Endothelial cell of umbilical vein (primary cell): ENCODE measurements around the gene GIN1. TPM values are rescaled to one million over a fixed set of nuclear protein-coding genes. Genes with fewer than 3 reads are reported as not detected.

Experiments used
- BruUV-seq: library from RNA; stranded (reverse); fragments of 400-500 nt; replicated peaks from 2 replicates; lab custom pipeline; 2021; lab: Mats Ljungman, UMichigan
- CTCF ChIA-PET: fragments of 300-600, 350-600 bp; sonication (Branson Sonifier 250); formaldehyde crosslinking; loops from one replicate; lab custom pipeline; 2021; ENCODE audit warnings: antibody characterized with exemption, inconsistent platforms; lab: Charles Lee
- POLR2A ChIA-PET: fragments of 300-600, 350-600 bp; sonication (Branson Sonifier 250); formaldehyde crosslinking; loops from one replicate; lab custom pipeline; 2021; ENCODE audit warnings: antibody characterized with exemption, inconsistent platforms; lab: Charles Lee
- DNase-seq: peaks from one replicate; pipeline ENCODE4 v3.0.0-alpha.2; 2011; ENCODE audit warnings: low read depth, low spot score
- FAIRE-seq: peaks from 2 replicates; lab custom pipeline; 2011; peaks lifted over from hg19 to GRCh38; lab: Jason Lieb, UNC
- H2AFZ ChIP-seq: 2 replicates; pipeline ENCODE4 v1.6.0; 2012; ENCODE audit warnings: low read depth, low read length, control low read depth, inconsistent platforms
- H3K27ac ChIP-seq: 2 replicates; pipeline ENCODE4 v1.5.1; 2011; ENCODE audit warnings: low read depth, mild to moderate bottlenecking, control low read depth, low read length, moderate library complexity; ENCODE audit not compliant: insufficient read depth
- H3K27me3 ChIP-seq, 2 experiments: 2 replicates each; pipeline versions ENCODE4 v1.6.0 to v1.6.1; 2011; ENCODE audit warnings: low read length in 2 of 2, mixed read lengths in 1 of 2; ENCODE audit not compliant: control insufficient read depth in 2 of 2, insufficient read depth in 2 of 2
- H3K36me3 ChIP-seq, 2 experiments: 2 replicates in 1 of 2; 3 replicates in 1 of 2; pipeline ENCODE4 v1.5.1; 2011; ENCODE audit warnings: low read length in 2 of 2, mild to moderate bottlenecking in 1 of 2, moderate library complexity in 1 of 2; ENCODE audit not compliant: control insufficient read depth in 2 of 2, insufficient read depth in 2 of 2; ENCODE audit errors: extremely low read depth in 1 of 2
- H3K4me1 ChIP-seq: 3 replicates; pipeline ENCODE4 v1.5.1; 2011; ENCODE audit warnings: mild to moderate bottlenecking, low read length; ENCODE audit not compliant: control insufficient read depth, insufficient read depth; ENCODE audit errors: extremely low read depth
- H3K4me2 ChIP-seq: 2 replicates; pipeline ENCODE4 v1.6.1; 2011; ENCODE audit warnings: low read length, control low read depth, mixed read lengths; ENCODE audit not compliant: insufficient read depth
- H3K4me3 ChIP-seq, 3 experiments: fragments of 200-600 bp in 1 of 3; sonication (generic), shearing (Covaris generic) in 1 of 3; replicated peaks in 1 of 3; 2 replicates each; pipeline ENCODE4 v1.5.1; 2011 to 2016; ENCODE audit warnings: control low read depth in 3 of 3, low read length in 3 of 3, mild to moderate bottlenecking in 2 of 3, inconsistent platforms in 1 of 3, low read depth in 1 of 3, moderate library complexity in 1 of 3; ENCODE audit not compliant: insufficient read depth in 1 of 3
- H3K79me2 ChIP-seq: 2 replicates; pipeline ENCODE4 v1.6.0; 2012; ENCODE audit warnings: low read length, inconsistent platforms; ENCODE audit not compliant: control insufficient read depth, insufficient read depth
- H3K9ac ChIP-seq: replicated peaks from 2 replicates; pipeline ENCODE3; 2011; ENCODE audit warnings: low read length, control low read depth; ENCODE audit not compliant: insufficient read depth; ENCODE audit errors: extremely low read depth
- H3K9me1 ChIP-seq: replicated peaks from 3 replicates; pipeline ENCODE4 v1.6.0; 2011; ENCODE audit warnings: mild to moderate bottlenecking, low read length; ENCODE audit not compliant: control insufficient read depth, insufficient read depth; ENCODE audit errors: extremely low read depth
- H3K9me3 ChIP-seq: replicated peaks from 2 replicates; pipeline ENCODE4 v1.5.1; 2012; ENCODE audit warnings: low read length, inconsistent platforms; ENCODE audit not compliant: control insufficient read depth, insufficient read depth
- H4K20me1 ChIP-seq: replicated peaks from 2 replicates; pipeline ENCODE3; 2011; ENCODE audit warnings: mild to moderate bottlenecking, low read length; ENCODE audit not compliant: control insufficient read depth, insufficient read depth; ENCODE audit errors: extremely low read depth
- EZH2 ChIP-seq: IDR thresholded peaks from 2 replicates; pipeline ENCODE4 v1.6.1; 2012; ENCODE audit warnings: borderline replicate concordance, low read depth, mild to moderate bottlenecking, moderate library complexity, low read length, inconsistent platforms; ENCODE audit not compliant: severe bottlenecking
- FOS ChIP-seq: IDR thresholded peaks from 2 replicates; pipeline ENCODE4 v1.6.1; 2011; ENCODE audit warnings: mild to moderate bottlenecking, low read length, moderate library complexity, borderline replicate concordance; ENCODE audit not compliant: insufficient read depth
- GATA2 ChIP-seq: IDR thresholded peaks from 2 replicates; pipeline ENCODE4 v1.7.0; 2011; ENCODE audit warnings: low read depth, mild to moderate bottlenecking, moderate library complexity, mixed read lengths, low read length; ENCODE audit not compliant: insufficient read length, insufficient read depth
- MYC ChIP-seq: IDR thresholded peaks from one replicate; pipeline ENCODE4 v1.6.1; 2011; ENCODE audit warnings: mild to moderate bottlenecking, low read depth, low read length
- POLR2A ChIP-seq: IDR thresholded peaks from 2 replicates; pipeline ENCODE4 v1.6.1; 2012; ENCODE audit warnings: low read depth, mild to moderate bottlenecking, control low read depth, low read length
- POLR2AphosphoS5 ChIP-seq: IDR thresholded peaks from 2 replicates; pipeline ENCODE4 v1.6.1; 2012; ENCODE audit warnings: low read depth, mild to moderate bottlenecking, control low read depth, low read length, moderate library complexity; ENCODE audit not compliant: insufficient read depth
- dilution Hi-C: fragments of 300-500 bp; cut with MboI; formaldehyde crosslinking; loops from one replicate; pipeline ENCODE4 v1.15.0; 2019; ENCODE audit warnings: low sequenced_read_pairs; ENCODE audit not compliant: extremely low pct_ligation_motif_present
- intact Hi-C: fragments of 100-400 bp; cut with micrococcal nuclease; formaldehyde crosslinking; loops from one replicate; pipeline ENCODE4 v1.10.0; 2022
- polyA plus RNA-seq, 4 experiments: library from polyadenylated mRNA; depleted of rRNA in 3 of 4; stranded (reverse) in 3 of 4; unstranded in 1 of 4; fragments of >200 nt; gene quantifications; 2 replicates each; pipeline versions ENCODE4 v1.2.1 to v1.2.3, GENCODE V29; 2011 to 2012; ENCODE audit warnings: missing spikeins in 1 of 4
- total RNA-seq: library from RNA; stranded (reverse); gene quantifications from 2 replicates; pipeline ENCODE4 v1.2.3, GENCODE V29; 2021
- TF ChIP-seq, protein P1 (sequence below): IDR thresholded peaks from 2 replicates; pipeline ENCODE4 v1.6.1; 2011; ENCODE audit not compliant: insufficient read depth, insufficient read length
- TF ChIP-seq, protein P2 (sequence below), 2 donors: IDR thresholded peaks; 1 replicate in 1 of 2; 2 replicates in 1 of 2; pipeline ENCODE4 v1.5.1; 2011; ENCODE audit warnings: low read length in 2 of 2, mild to moderate bottlenecking in 2 of 2, moderate library complexity in 2 of 2, control low read depth in 1 of 2, inconsistent platforms in 1 of 2, low read depth in 1 of 2; ENCODE audit not compliant: insufficient read depth in 1 of 2; ENCODE audit errors: extremely low read depth in 1 of 2

GIN1 gene
- total and polyA plus RNA-seq, 2 donors (not counting 3 experiments of a cell fraction or from before 2014, with no cell fraction given) = 0.98 to 4.4 TPM

DNA sequence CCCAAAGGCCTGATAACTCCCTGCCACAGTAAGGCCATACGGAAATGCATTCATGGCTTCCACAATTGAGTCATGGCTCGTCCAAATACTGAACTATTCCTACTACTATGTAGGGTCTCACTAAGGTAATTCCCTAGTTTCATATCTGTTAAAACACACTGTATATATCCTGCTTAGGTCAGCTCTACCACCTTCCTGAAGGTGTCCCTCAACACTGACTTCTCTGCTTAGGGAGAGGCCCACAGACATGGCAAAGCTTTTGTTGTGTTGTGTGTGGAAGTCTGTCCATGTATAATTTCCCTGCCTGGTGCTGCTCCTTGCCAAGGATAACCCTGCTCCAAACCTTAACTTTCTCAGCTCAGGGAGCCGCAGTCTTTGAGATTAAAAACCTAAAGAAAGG is 60.4 kb downstream of the GIN1 start:
- Histone ChIP-seq H3K27ac (no peak overlapping the region), H3K4me3 (no peak overlapping the region), H3K79me2 (no peaks in the 10 kb centered on the region), H3K4me2 (no peak overlapping the region), H3K9ac (no peak overlapping the region), H3K27me3 (no peaks in the 10 kb centered on the region), H3K4me1 (no peaks in the 10 kb centered on the region), H3K9me1 (no peaks in the 10 kb centered on the region), H3K9me3 (no peaks in the 10 kb centered on the region), H2AFZ (no peak overlapping the region), H4K20me1 (no peaks in the 10 kb centered on the region), H3K36me3 (no peaks in the 10 kb centered on the region)
- DNase-seq (no peak), FAIRE-seq (no peak)
- intact Hi-C loops = no loop called here
- ChIA-PET CTCF (no interaction called here), POLR2A (no interaction called here)
- dilution Hi-C loops = no loop called here
- BruUV-seq = no TSS peak
- TF ChIP-seq POLR2A = no peak
- TF ChIP-seq, protein P1, sequence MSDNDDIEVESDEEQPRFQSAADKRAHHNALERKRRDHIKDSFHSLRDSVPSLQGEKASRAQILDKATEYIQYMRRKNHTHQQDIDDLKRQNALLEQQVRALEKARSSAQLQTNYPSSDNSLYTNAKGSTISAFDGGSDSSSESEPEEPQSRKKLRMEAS = no peak
- TF ChIP-seq MYC = no peak
- TF ChIP-seq POLR2AphosphoS5 = no peak
- no peak for TF ChIP-seq EZH2

DNA sequence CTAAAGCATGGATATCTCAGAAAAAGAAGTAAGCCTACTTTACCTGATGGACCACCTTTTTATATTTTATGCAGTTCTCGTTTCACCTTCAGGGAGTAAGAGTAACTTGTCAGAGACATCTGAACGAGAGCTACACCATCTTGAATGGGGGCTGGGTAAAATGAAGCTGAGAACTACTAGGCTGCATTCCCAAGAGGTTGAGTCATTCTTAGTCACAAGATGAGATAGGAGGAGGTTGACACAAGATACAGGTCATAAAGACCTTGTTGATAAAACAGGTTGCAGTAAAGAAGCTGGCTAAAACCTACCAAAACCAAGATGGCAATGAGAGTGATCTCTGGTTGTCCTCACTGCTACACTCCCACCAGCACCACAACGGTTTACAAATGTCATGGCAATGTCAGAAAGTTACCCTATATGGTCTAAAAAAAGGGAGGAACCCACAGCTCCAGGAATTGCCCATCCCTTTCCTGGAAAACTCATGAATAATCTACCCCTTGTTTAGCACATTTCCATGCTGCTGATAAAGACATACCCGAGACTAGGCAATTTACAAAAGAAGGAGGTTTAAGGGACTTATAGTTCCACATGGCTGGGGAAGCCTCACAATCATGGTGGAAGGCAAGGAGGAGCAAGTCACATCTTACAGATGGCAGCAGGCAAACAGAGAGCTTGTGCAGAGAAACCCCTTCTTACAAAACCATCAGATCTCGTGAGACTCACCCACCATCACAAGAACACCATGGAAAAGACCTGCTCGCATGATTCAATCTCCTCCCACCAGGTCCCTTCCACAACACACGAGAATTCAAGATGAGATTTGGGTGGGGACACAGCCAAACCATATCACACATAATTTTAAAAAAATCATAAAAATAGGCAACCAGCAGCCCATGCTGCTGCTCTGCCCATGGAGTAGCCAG is 62.5 kb downstream of the GIN1 start:
- FAIRE-seq = no peak
- TF ChIP-seq, protein P2, sequence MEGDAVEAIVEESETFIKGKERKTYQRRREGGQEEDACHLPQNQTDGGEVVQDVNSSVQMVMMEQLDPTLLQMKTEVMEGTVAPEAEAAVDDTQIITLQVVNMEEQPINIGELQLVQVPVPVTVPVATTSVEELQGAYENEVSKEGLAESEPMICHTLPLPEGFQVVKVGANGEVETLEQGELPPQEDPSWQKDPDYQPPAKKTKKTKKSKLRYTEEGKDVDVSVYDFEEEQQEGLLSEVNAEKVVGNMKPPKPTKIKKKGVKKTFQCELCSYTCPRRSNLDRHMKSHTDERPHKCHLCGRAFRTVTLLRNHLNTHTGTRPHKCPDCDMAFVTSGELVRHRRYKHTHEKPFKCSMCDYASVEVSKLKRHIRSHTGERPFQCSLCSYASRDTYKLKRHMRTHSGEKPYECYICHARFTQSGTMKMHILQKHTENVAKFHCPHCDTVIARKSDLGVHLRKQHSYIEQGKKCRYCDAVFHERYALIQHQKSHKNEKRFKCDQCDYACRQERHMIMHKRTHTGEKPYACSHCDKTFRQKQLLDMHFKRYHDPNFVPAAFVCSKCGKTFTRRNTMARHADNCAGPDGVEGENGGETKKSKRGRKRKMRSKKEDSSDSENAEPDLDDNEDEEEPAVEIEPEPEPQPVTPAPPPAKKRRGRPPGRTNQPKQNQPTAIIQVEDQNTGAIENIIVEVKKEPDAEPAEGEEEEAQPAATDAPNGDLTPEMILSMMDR (IDR thresholded peaks at IDR 0.05; ENCODE audit: extremely low read depth in 1 of 2, insufficient read depth in 1 of 2, low read depth in 1 of 2, low read length in 2 of 2) = no peak
- TF ChIP-seq POLR2AphosphoS5 = no peak
- TF ChIP-seq, protein P1 = no peak
- no peak for TF ChIP-seq MYC
- TF ChIP-seq GATA2 = no peak
- no peak for TF ChIP-seq POLR2A
- TF ChIP-seq EZH2 = no peak
- peak; percentile 31 for TF ChIP-seq FOS
- Histone ChIP-seq H3K27me3 (no peaks in the 10 kb centered on the region), H3K36me3 (no peaks in the 10 kb centered on the region), H3K9ac (no peak overlapping the region), H3K79me2 (no peaks in the 10 kb centered on the region), H3K27ac (no peak overlapping the region), H3K9me3 (no peaks in the 10 kb centered on the region), H3K9me1 (no peaks in the 10 kb centered on the region), H4K20me1 (no peaks in the 10 kb centered on the region), H2AFZ (no peak overlapping the region), H3K4me3 (no peak overlapping the region), H3K4me2 (no peak overlapping the region), H3K4me1 (no peaks in the 10 kb centered on the region)
- ChIA-PET CTCF (interaction anchor here (0.9 to 1.1 kb wide), 2 partner anchors 53 to 277 kb away, joined by 3 read pairs; no protein-coding TSS in a partner anchor), POLR2A (no interaction called here)
- DNase-seq = no peak
- no TSS peak for BruUV-seq
- intact Hi-C loops = no loop called here
- dilution Hi-C loops = no loop called here
